A673 (cell line): ENCODE data around the gene RASGRF1.

Source experiments
- EZH2 ChIP-seq: fragments of 200-600 bp; sonication (generic); IDR thresholded peaks from 2 replicates; pipeline ENCODE4 v1.6.1; 2017; ENCODE audit warnings: borderline replicate concordance, low read depth, mild to moderate bottlenecking, mixed read lengths, antibody characterized with exemption, low read length; ENCODE audit not compliant: poor library complexity, severe bottlenecking
- TF ChIP-seq, protein P1 (sequence below): fragments of 300-800, 200-600 bp; sonication (generic); conservative IDR thresholded peaks from 2 replicates; pipeline ENCODE4 v1.5.1; 2017; ENCODE audit warnings: low read depth, mild to moderate bottlenecking, antibody characterized with exemption, low read length, moderate library complexity, mixed read lengths

DNA sequence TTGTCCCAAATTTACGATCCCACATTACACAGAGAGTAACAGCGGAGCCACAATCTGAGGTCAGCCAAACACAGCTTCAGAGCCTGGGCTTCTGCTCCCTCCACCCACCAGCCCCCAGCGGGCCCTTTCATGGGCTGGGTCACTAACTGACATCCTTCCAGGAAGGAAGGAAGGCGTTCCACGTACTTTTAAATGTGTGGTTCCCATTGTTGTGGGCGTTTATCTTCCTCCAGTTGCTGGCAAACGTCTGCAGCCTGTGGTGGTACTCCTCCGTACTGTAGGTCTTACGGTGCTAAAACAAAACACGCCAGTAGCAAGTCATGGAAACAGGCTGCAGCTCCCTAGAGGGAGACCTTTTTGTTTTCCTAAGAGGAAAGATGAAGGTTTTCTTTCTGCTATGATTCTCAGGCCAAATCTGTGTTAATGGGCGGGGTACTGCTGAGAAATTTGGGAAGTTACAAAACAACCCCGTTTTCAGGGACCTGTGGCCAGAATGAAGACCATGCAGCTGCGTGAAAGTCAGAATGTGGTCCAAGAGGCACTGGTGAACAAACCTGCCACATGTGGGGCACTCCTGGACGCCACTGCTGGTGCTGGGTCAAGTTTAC, 153.3 kb downstream of the RASGRF1 start:
- TF ChIP-seq, protein P1, sequence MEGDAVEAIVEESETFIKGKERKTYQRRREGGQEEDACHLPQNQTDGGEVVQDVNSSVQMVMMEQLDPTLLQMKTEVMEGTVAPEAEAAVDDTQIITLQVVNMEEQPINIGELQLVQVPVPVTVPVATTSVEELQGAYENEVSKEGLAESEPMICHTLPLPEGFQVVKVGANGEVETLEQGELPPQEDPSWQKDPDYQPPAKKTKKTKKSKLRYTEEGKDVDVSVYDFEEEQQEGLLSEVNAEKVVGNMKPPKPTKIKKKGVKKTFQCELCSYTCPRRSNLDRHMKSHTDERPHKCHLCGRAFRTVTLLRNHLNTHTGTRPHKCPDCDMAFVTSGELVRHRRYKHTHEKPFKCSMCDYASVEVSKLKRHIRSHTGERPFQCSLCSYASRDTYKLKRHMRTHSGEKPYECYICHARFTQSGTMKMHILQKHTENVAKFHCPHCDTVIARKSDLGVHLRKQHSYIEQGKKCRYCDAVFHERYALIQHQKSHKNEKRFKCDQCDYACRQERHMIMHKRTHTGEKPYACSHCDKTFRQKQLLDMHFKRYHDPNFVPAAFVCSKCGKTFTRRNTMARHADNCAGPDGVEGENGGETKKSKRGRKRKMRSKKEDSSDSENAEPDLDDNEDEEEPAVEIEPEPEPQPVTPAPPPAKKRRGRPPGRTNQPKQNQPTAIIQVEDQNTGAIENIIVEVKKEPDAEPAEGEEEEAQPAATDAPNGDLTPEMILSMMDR, result no peak
- no peak for TF ChIP-seq EZH2
